ENCODE data around the gene TMEM53. TPM values are rescaled to one million over a fixed set of nuclear protein-coding genes. Genes with fewer than 3 reads are reported as not detected.
A peak's percentile ranks its signal among the peaks of the same experiment; 100 is the strongest.

Gene TMEM53
- total RNA-seq, 1 donor = 6.9 TPM

DNA sequence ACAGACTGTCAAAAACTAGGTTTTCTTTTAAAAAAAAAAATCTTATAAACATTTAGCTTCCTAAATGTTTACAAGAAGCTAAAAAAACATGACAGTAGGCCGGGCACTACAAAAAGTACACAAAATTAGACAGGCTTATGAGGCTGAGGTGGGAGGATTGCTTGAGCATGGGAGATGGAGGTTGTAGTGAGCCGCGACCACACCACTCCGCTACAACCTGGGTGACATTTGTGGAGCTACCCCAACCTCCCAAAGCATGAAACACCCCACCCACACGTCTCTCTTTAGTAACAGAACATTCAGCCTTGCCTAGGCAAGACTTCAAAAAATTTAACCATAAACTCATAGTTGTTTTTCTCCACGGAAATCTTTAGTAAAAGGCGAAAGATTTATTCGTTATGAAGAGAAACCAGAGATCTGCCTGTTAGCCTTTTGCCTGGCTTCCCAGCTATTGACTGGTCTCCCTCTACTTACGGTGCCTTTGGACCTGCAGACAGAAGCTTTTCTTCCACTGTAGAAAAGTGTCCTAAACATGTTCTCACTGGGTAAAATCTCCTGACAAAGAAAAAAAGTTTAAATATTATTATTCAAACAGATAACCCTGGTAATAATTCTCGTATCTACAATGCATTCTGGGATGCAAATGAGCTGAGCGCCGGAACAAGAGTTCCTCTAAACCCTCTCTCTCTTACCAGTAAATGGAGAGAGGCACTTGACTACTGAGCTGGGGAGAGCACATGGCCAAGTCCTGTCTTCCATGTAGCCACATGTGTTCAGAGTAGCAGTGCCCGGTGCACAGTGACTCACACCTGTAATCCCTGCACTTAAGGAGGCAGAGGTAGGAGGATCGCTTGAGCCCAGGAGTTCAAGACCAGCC lies 47.4 kb upstream of the TMEM53 start:
- H2AFZ ChIP-seq (ENCODE audit: low read length) = peak overlapping the region; percentile 31
- no peaks in the 10 kb centered on the region for H3K36me3 ChIP-seq (ENCODE audit: insufficient read depth, low read length)
- peak overlapping the region; percentile 70 for H3K27ac ChIP-seq (ENCODE audit: low read depth, low read length)
- no peak overlapping the region for H3K4me3 ChIP-seq (ENCODE audit: insufficient read depth, low read length)
- no peak for TF ChIP-seq CTCF (IDR thresholded peaks at IDR 0.05; ENCODE audit: extremely low read depth, low read depth, low read length)
- H4K20me1 ChIP-seq (ENCODE audit: insufficient read depth, low read length) = no peaks in the 10 kb centered on the region
- H3K79me2 ChIP-seq (ENCODE audit: insufficient read depth, low read length) = no peaks in the 10 kb centered on the region
- peak overlapping the region; percentile 48 for H3K4me2 ChIP-seq (ENCODE audit: insufficient read depth, low read length)
- no peaks in the 10 kb centered on the region for H3K9me3 ChIP-seq (ENCODE audit: low read depth, low read length)
- H3K27me3 ChIP-seq (ENCODE audit: insufficient read depth, low read length) = no peaks in the 10 kb centered on the region
- H3K4me1 ChIP-seq (ENCODE audit: insufficient read depth, low read length) = peaks cover 7% of the 10 kb centered on the region
- peak; percentile 93 for DNase-seq (ENCODE audit: insufficient read length, low spot score, missing footprints)

DNA sequence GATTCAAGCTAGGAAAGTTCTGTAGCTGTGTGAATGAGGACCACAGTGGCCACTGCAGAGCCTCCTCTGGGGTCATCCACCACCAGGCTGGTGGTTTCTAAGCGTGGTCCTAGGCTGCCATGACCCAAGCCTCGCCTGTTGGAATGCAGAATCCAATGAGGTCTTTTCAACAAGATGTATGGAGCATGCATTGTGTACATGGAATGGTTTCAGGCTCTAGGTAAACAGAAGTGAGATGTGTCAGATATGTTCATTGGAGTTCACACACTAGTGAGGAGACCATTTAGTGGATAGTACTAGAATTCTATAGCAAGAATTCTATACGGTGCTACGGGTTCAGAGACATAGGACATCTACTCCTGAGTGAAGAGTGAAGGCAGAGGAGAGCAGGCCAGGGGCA lies 46.0 kb upstream of the TMEM53 start:
- Histone ChIP-seq H3K4me3 (ENCODE audit: insufficient read depth, low read length) (no peak overlapping the region), H3K79me2 (ENCODE audit: insufficient read depth, low read length) (no peaks in the 10 kb centered on the region), H3K9me3 (ENCODE audit: low read depth, low read length) (no peaks in the 10 kb centered on the region), H3K27me3 (ENCODE audit: insufficient read depth, low read length) (no peaks in the 10 kb centered on the region), H3K36me3 (ENCODE audit: insufficient read depth, low read length) (no peaks in the 10 kb centered on the region), H4K20me1 (ENCODE audit: insufficient read depth, low read length) (no peaks in the 10 kb centered on the region), H2AFZ (ENCODE audit: low read length) (no peak overlapping the region), H3K4me1 (ENCODE audit: insufficient read depth, low read length) (peaks cover 5% of the 10 kb centered on the region), H3K27ac (ENCODE audit: low read depth, low read length) (no peak overlapping the region), H3K4me2 (ENCODE audit: insufficient read depth, low read length) (no peak overlapping the region)
- no peak for DNase-seq (ENCODE audit: insufficient read length, low spot score, missing footprints)
- no peak for TF ChIP-seq CTCF (IDR thresholded peaks at IDR 0.05; ENCODE audit: extremely low read depth, low read depth, low read length)

DNA sequence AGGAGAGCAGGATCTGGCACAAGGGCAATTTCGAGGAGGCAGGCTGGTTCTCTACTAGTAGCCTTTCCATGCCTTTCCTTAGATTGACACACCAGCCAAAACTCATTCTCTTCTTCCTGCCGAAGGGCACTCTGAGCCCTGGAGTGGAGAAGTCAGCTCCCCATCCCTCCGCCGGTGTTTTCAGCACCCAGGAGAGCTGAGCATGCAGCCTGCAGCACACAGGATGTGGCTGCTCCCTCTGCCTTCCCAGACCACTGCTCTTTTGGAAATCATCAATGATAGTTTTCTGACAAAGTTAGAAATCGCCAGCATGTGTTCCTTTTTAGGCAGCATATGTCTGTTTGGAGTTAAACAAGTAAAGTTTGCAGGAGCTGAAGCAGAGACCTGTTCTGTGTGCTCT lies 45.0 kb upstream of the TMEM53 start:
- Histone ChIP-seq H4K20me1 (ENCODE audit: insufficient read depth, low read length) (no peaks in the 10 kb centered on the region), H3K4me1 (ENCODE audit: insufficient read depth, low read length) (peaks cover 5% of the 10 kb centered on the region), H3K4me2 (ENCODE audit: insufficient read depth, low read length) (no peak overlapping the region), H3K27me3 (ENCODE audit: insufficient read depth, low read length) (no peaks in the 10 kb centered on the region), H3K9me3 (ENCODE audit: low read depth, low read length) (no peaks in the 10 kb centered on the region), H3K79me2 (ENCODE audit: insufficient read depth, low read length) (no peaks in the 10 kb centered on the region), H2AFZ (ENCODE audit: low read length) (no peak overlapping the region), H3K4me3 (ENCODE audit: insufficient read depth, low read length) (no peak overlapping the region), H3K36me3 (ENCODE audit: insufficient read depth, low read length) (no peaks in the 10 kb centered on the region), H3K27ac (ENCODE audit: low read depth, low read length) (no peak overlapping the region)
- TF ChIP-seq CTCF (IDR thresholded peaks at IDR 0.05; ENCODE audit: extremely low read depth, low read depth, low read length) = no peak
- DNase-seq (ENCODE audit: insufficient read length, low spot score, missing footprints) = peak; percentile 58

DNA sequence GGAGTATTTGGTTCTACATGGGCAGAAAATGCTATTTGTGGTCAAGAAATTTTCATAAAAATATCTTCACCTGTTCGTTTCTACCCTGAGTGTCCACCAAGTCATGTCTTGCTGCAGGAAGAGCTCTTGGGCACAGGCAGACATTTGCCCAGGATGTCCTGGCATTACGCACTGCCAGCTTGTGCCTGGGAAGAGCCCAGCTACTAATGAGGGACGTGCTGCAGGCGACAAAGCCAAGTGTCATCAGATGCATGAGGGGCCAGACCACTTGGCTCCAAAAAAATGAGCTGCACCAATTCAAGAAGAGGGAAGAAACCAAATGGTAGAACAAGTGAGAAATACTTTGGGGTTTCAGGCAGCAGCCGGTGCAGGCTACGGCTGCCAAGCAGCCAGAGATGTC lies 43.8 kb upstream of the TMEM53 start:
- H3K27me3 ChIP-seq (ENCODE audit: insufficient read depth, low read length) = no peaks in the 10 kb centered on the region
- TF ChIP-seq CTCF (IDR thresholded peaks at IDR 0.05; ENCODE audit: extremely low read depth, low read depth, low read length) = no peak

More for the DNA sequence above, 43.8 kb upstream of the TMEM53 start:
- no peak overlapping the region for H3K4me2 ChIP-seq (ENCODE audit: insufficient read depth, low read length)
- no peaks in the 10 kb centered on the region for H3K36me3 ChIP-seq (ENCODE audit: insufficient read depth, low read length)
- H3K27ac ChIP-seq (ENCODE audit: low read depth, low read length) = no peak overlapping the region
- H3K9me3 ChIP-seq (ENCODE audit: low read depth, low read length) = no peaks in the 10 kb centered on the region
- no peak overlapping the region for H3K4me3 ChIP-seq (ENCODE audit: insufficient read depth, low read length)
- no peaks in the 10 kb centered on the region for H4K20me1 ChIP-seq (ENCODE audit: insufficient read depth, low read length)
- no peaks in the 10 kb centered on the region for H3K79me2 ChIP-seq (ENCODE audit: insufficient read depth, low read length)
- no peak for DNase-seq (ENCODE audit: insufficient read length, low spot score, missing footprints)
- H3K4me1 ChIP-seq (ENCODE audit: insufficient read depth, low read length) = peaks cover 5% of the 10 kb centered on the region
- H2AFZ ChIP-seq (ENCODE audit: low read length) = no peak overlapping the region

Data from osteoblast (primary cell).